OCI-LY1 (cell line): ENCODE measurements around the gene CFAP298.

Source experiments
- H2AFZ ChIP-seq: fragments of 200-600 bp; sonication (generic), shearing (Covaris generic); 2 replicates; pipeline ENCODE4 v1.6.0; 2014; ENCODE audit warnings: antibody characterized with exemption, mild to moderate bottlenecking, low read length
- H3F3A ChIP-seq: fragments of 200-600 bp; sonication (generic), shearing (Covaris generic); 2 replicates; pipeline ENCODE4 v1.6.0; 2014; ENCODE audit warnings: mild to moderate bottlenecking, antibody characterized with exemption, low read length, moderate library complexity; ENCODE audit not compliant: insufficient read depth
- H3K27ac ChIP-seq: fragments of 200-600 bp; sonication (generic); 2 replicates; pipeline ENCODE4 v1.5.1; 2014; ENCODE audit warnings: low read length, mixed run types, mild to moderate bottlenecking, low read depth; ENCODE audit not compliant: poor library complexity, severe bottlenecking
- H3K27me3 ChIP-seq: fragments of 200-600 bp; sonication (generic); 2 replicates; pipeline ENCODE4 v1.6.0; 2014; ENCODE audit warnings: antibody characterized with exemption, mild to moderate bottlenecking, low read length, moderate library complexity; ENCODE audit not compliant: insufficient read depth
- H3K36me3 ChIP-seq: fragments of 200-600 bp; sonication (generic); 2 replicates; pipeline ENCODE4 v1.6.1; 2014; ENCODE audit warnings: mild to moderate bottlenecking, antibody characterized with exemption, low read length, moderate library complexity, mixed read lengths; ENCODE audit not compliant: insufficient read depth
- H3K4me1 ChIP-seq: fragments of 200-600 bp; sonication (generic); 2 replicates; pipeline ENCODE4 v1.5.1; 2014; ENCODE audit warnings: mild to moderate bottlenecking, low read length, moderate library complexity; ENCODE audit not compliant: insufficient read depth, severe bottlenecking
- H3K4me2 ChIP-seq: fragments of 200-600 bp; sonication (generic), shearing (Covaris generic); 2 replicates; pipeline ENCODE4 v1.6.1; 2014; ENCODE audit warnings: low read length
- H3K4me3 ChIP-seq: fragments of 200-600 bp; sonication (generic); 2 replicates; pipeline ENCODE4 v1.5.1; 2014; ENCODE audit warnings: low read length, low read depth, mild to moderate bottlenecking, mixed read lengths; ENCODE audit not compliant: poor library complexity, severe bottlenecking
- H3K79me2 ChIP-seq: fragments of 200-600 bp; shearing (Covaris generic); 2 replicates; pipeline ENCODE4 v1.6.1; 2016; ENCODE audit warnings: mixed run types, low read length, mixed read lengths; ENCODE audit not compliant: insufficient read depth
- H3K9ac ChIP-seq: fragments of 200-600 bp; sonication (generic), shearing (Covaris generic); 2 replicates; pipeline ENCODE4 v1.6.1; 2014; ENCODE audit warnings: mild to moderate bottlenecking, low read length, mixed read lengths
- H3K9me2 ChIP-seq: fragments of 200-600 bp; sonication (generic), shearing (Covaris generic); 2 replicates; pipeline ENCODE4 v1.6.1; 2014; ENCODE audit warnings: low read depth, mild to moderate bottlenecking, low read length, mixed read lengths
- H3K9me3 ChIP-seq: fragments of 200-600 bp; shearing (Covaris generic); 2 replicates; pipeline ENCODE4 v1.6.1; 2014; ENCODE audit warnings: low read length, mixed read lengths
- H4K20me1 ChIP-seq: fragments of 200-600 bp; sonication (generic), shearing (Covaris generic); 2 replicates; pipeline ENCODE4 v1.6.0; 2016; ENCODE audit warnings: mild to moderate bottlenecking, low read length; ENCODE audit not compliant: insufficient read depth
- CTCF ChIP-seq: fragments of 200-600 bp; sonication (generic), shearing (Covaris generic); IDR thresholded peaks from 2 replicates; pipeline ENCODE4 v1.5.1; 2017; ENCODE audit warnings: mild to moderate bottlenecking, antibody characterized with exemption, low read length, moderate library complexity, mixed read lengths
- EZH2 ChIP-seq: fragments of 200-600 bp; sonication (generic), shearing (Covaris generic); IDR thresholded peaks from 2 replicates; pipeline ENCODE4 v1.8.0; 2017; ENCODE audit warnings: borderline replicate concordance, mixed run types, mild to moderate bottlenecking, antibody characterized with exemption, low read length, moderate library complexity, mixed read lengths

CFAP298 gene

GRCh38 chr21:32585042-32585710 is 27.0 kb downstream of the CFAP298 start, which contains the start of gene TCP10L:
Gene TCP10L, minus strand, starts transcription at chr21:32585523. Its CDS starts 1,219 bp downstream, at chr21:32584304.
- Histone ChIP-seq H3K4me3 (no peak within 1 kb of the TSS), H2AFZ (no peak within 1 kb of the TSS), H3K27me3 (no peaks in the 10 kb centered on the region), H3K27ac (no peak within 1 kb of the TSS), H3K9ac (no peak within 1 kb of the TSS), H3K4me1 (no peaks in the 10 kb centered on the region), H3K36me3 (no peaks in the 10 kb centered on the region), H3F3A (no peaks in the 10 kb centered on the region), H3K9me3 (no peaks in the 10 kb centered on the region), H3K4me2 (no peak within 1 kb of the TSS), H4K20me1 (no peaks in the 10 kb centered on the region), H3K79me2 (no peaks in the 10 kb centered on the region), H3K9me2 (no peaks in the 10 kb centered on the region)
- TF ChIP-seq EZH2 (no peak), CTCF (no peak)

GRCh38 chr21:32584472-32584871 is 27.7 kb downstream of the CFAP298 start:
- H3K27me3 ChIP-seq, result no peaks in the 10 kb centered on the region
- TF ChIP-seq EZH2 (no peak), CTCF (no peak)
- no peaks in the 10 kb centered on the region for H3K36me3 ChIP-seq
- H3K4me1 ChIP-seq, result no peaks in the 10 kb centered on the region
- no peak overlapping the region for H2AFZ ChIP-seq
- no peaks in the 10 kb centered on the region for H3K9me2 ChIP-seq
- H4K20me1 ChIP-seq, result no peaks in the 10 kb centered on the region
- H3F3A ChIP-seq, result no peaks in the 10 kb centered on the region
- H3K9me3 ChIP-seq, result no peaks in the 10 kb centered on the region
- H3K4me3 ChIP-seq, result no peak overlapping the region
- H3K79me2 ChIP-seq, result no peaks in the 10 kb centered on the region
- H3K4me2 ChIP-seq, result no peak overlapping the region
- no peak overlapping the region for H3K9ac ChIP-seq
- no peak overlapping the region for H3K27ac ChIP-seq

- no peak overlapping the region for H3K27ac ChIP-seq
- H3F3A ChIP-seq, result no peaks in the 10 kb centered on the region
- H3K4me2 ChIP-seq, result no peak overlapping the region
- H3K9me3 ChIP-seq, result no peaks in the 10 kb centered on the region
- H3K4me3 ChIP-seq, result no peak overlapping the region
- H3K36me3 ChIP-seq, result no peaks in the 10 kb centered on the region
- no peak for TF ChIP-seq EZH2
- no peak for TF ChIP-seq CTCF
- H2AFZ ChIP-seq, result no peak overlapping the region
- H3K79me2 ChIP-seq, result no peaks in the 10 kb centered on the region
- H3K4me1 ChIP-seq, result no peaks in the 10 kb centered on the region
- no peaks in the 10 kb centered on the region for H3K27me3 ChIP-seq
- H3K9ac ChIP-seq, result no peak overlapping the region
- no peaks in the 10 kb centered on the region for H4K20me1 ChIP-seq
- no peaks in the 10 kb centered on the region for H3K9me2 ChIP-seq
These were observed 30.4 kb downstream of the CFAP298 start for GRCh38 chr21:32581732-32582131.
